ENCODE results near the gene ANKRD28. TPM values are rescaled to one million over a fixed set of nuclear protein-coding genes. Genes with fewer than 3 reads are reported as not detected.
"Not testable (repeated sequence)": the region's sequence is repeated elsewhere in the genome, so short reads cannot be mapped to it uniquely, and the experiment has no call there.

The ANKRD28 gene
- total RNA-seq, 1 experiment from 2014 or later: 89.3 TPM

GRCh38 chr3:15819043-15819442 is 21.3 kb upstream of the ANKRD28 start:
- H3K9me3 ChIP-seq (ENCODE audit: control insufficient read depth, insufficient read depth, low read depth, low read length): no peaks in the 10 kb centered on the region
- TF ChIP-seq CTCF (IDR thresholded peaks at IDR 0.05): no peak
- TF ChIP-seq TCF7L2 (IDR thresholded peaks at IDR 0.05; ENCODE audit: low read depth, low read length): no peak
- TF ChIP-seq POLR2AphosphoS5 (IDR thresholded peaks at IDR 0.05; ENCODE audit: low read depth, low read length): no peak
- TF ChIP-seq SIN3A (IDR thresholded peaks at IDR 0.05; ENCODE audit: borderline replicate concordance, insufficient read depth, low read depth, low read length): no peak
- TF ChIP-seq, protein P1, sequence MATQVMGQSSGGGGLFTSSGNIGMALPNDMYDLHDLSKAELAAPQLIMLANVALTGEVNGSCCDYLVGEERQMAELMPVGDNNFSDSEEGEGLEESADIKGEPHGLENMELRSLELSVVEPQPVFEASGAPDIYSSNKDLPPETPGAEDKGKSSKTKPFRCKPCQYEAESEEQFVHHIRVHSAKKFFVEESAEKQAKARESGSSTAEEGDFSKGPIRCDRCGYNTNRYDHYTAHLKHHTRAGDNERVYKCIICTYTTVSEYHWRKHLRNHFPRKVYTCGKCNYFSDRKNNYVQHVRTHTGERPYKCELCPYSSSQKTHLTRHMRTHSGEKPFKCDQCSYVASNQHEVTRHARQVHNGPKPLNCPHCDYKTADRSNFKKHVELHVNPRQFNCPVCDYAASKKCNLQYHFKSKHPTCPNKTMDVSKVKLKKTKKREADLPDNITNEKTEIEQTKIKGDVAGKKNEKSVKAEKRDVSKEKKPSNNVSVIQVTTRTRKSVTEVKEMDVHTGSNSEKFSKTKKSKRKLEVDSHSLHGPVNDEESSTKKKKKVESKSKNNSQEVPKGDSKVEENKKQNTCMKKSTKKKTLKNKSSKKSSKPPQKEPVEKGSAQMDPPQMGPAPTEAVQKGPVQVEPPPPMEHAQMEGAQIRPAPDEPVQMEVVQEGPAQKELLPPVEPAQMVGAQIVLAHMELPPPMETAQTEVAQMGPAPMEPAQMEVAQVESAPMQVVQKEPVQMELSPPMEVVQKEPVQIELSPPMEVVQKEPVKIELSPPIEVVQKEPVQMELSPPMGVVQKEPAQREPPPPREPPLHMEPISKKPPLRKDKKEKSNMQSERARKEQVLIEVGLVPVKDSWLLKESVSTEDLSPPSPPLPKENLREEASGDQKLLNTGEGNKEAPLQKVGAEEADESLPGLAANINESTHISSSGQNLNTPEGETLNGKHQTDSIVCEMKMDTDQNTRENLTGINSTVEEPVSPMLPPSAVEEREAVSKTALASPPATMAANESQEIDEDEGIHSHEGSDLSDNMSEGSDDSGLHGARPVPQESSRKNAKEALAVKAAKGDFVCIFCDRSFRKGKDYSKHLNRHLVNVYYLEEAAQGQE (IDR thresholded peaks at IDR 0.05; ENCODE audit: insufficient read depth in 1 of 2, low read depth in 2 of 2, low read length in 1 of 2): no peak
- peaks cover 21% of the 10 kb centered on the region for H3K4me1 ChIP-seq (ENCODE audit: control insufficient read depth, insufficient read depth, low read length)
- CTCF ChIA-PET: no interaction called here
- H3K27me3 ChIP-seq (ENCODE audit: control insufficient read depth, insufficient read depth, low read length): no peaks in the 10 kb centered on the region
- no peak overlapping the region for H3K4me3 ChIP-seq (ENCODE audit: low read depth in 2 of 2, low read length in 2 of 2)
- POLR2A ChIA-PET: no interaction called here
- in situ Hi-C loops (cut with HindIII; ENCODE audit: low pct_unique_long_range_greater_than_20kb, low sequenced_read_pairs): no loop called here
- no peaks in the 10 kb centered on the region for H3K36me3 ChIP-seq (ENCODE audit: control insufficient read depth, insufficient read depth, low read length)
- no TSS peak for BruUV-seq (replicated peaks)
- ATAC-seq (no peak), DNase-seq (ENCODE audit: low read depth, low spot score) (no peak)
- intact Hi-C loops (cut with micrococcal nuclease; ENCODE audit: unreplicated experiment): loop anchor here (5.0 to 10.0 kb wide), 2 partner anchors 228 to 356 kb away; partner anchors contain the start of gene GALNT15
- no peak overlapping the region for H3K27ac ChIP-seq (ENCODE audit: low read length)

- Histone ChIP-seq H3K36me3 (ENCODE audit: control insufficient read depth, insufficient read depth, low read length) (no peaks in the 10 kb centered on the region), H3K27me3 (ENCODE audit: control insufficient read depth, insufficient read depth, low read length) (no peaks in the 10 kb centered on the region), H3K4me3 (ENCODE audit: low read depth in 2 of 2, low read length in 2 of 2) (no peak overlapping the region), H3K4me1 (ENCODE audit: control insufficient read depth, insufficient read depth, low read length) (peaks cover 37% of the 10 kb centered on the region; the same call in 1 of the 2 replicates), H3K9me3 (ENCODE audit: control insufficient read depth, insufficient read depth, low read depth, low read length) (no peaks in the 10 kb centered on the region), H3K27ac (ENCODE audit: low read length) (peak overlapping the region; percentile 71; the same call in 1 of the 2 replicates)
- in situ Hi-C loops (cut with HindIII; ENCODE audit: low pct_unique_long_range_greater_than_20kb, low sequenced_read_pairs) (no loop called here), intact Hi-C loops (cut with micrococcal nuclease; ENCODE audit: unreplicated experiment) (loop anchor here (1.0 to 10.0 kb wide), 3 partner anchors 232 to 434 kb away; partner anchors contain the start of gene GALNT15)
- CTCF ChIA-PET: interaction anchor here (0.6 kb wide), 1 partner anchor 432 kb away, joined by 7 read pairs; no protein-coding TSS in a partner anchor
- no TSS peak for BruUV-seq (replicated peaks)
- ATAC-seq: peak; percentile 56; the same call in 1 of the 2 replicates
- TF ChIP-seq TCF7L2 (IDR thresholded peaks at IDR 0.05; ENCODE audit: low read depth, low read length) (no peak), POLR2AphosphoS5 (IDR thresholded peaks at IDR 0.05; ENCODE audit: low read depth, low read length) (no peak), SIN3A (IDR thresholded peaks at IDR 0.05; ENCODE audit: borderline replicate concordance, insufficient read depth, low read depth, low read length) (no peak), CTCF (IDR thresholded peaks at IDR 0.05) (peak; percentile 32; the same call in 1 of the 2 replicates)
- TF ChIP-seq, protein P1 (IDR thresholded peaks at IDR 0.05; ENCODE audit: insufficient read depth in 1 of 2, low read depth in 2 of 2, low read length in 1 of 2): no peak
- POLR2A ChIA-PET: interaction anchor here (0.5 kb wide), 1 partner anchor 303 kb away, joined by 3 read pairs; no protein-coding TSS in a partner anchor
- no peak for DNase-seq (ENCODE audit: low read depth, low spot score)
Measured at GRCh38 chr3:15815696-15816095, 17.9 kb upstream of the ANKRD28 start.

GRCh38 chr3:15813079-15813478 is 15.3 kb upstream of the ANKRD28 start:
- H3K9me3 ChIP-seq (ENCODE audit: control insufficient read depth, insufficient read depth, low read depth, low read length); DNase-seq (ENCODE audit: low read depth, low spot score); POLR2A ChIA-PET; BruUV-seq (replicated peaks); CTCF ChIA-PET; H3K27me3 ChIP-seq (ENCODE audit: control insufficient read depth, insufficient read depth, low read length); ATAC-seq; H3K36me3 ChIP-seq (ENCODE audit: control insufficient read depth, insufficient read depth, low read length); H3K4me3 ChIP-seq (ENCODE audit: low read depth in 2 of 2, low read length in 2 of 2); in situ Hi-C loops (cut with HindIII; ENCODE audit: low pct_unique_long_range_greater_than_20kb, low sequenced_read_pairs): not testable (repeated sequence)
- intact Hi-C loops (cut with micrococcal nuclease; ENCODE audit: unreplicated experiment): loop anchor here (10.0 kb wide), 1 partner anchor 362 kb away; the partner anchor contains the start of gene GALNT15
- peak overlapping the region; percentile 70 for H3K27ac ChIP-seq (ENCODE audit: low read length)
- peaks cover 41% of the 10 kb centered on the region for H3K4me1 ChIP-seq (ENCODE audit: control insufficient read depth, insufficient read depth, low read length)
